PC-3 (cell line): ENCODE results near the gene UBAP1L. TPM values are rescaled to one million over a fixed set of nuclear protein-coding genes. Genes with fewer than 3 reads are reported as not detected.

Source experiments
- ATAC-seq: fragments of 200-7000 bp; cut with Tn5 transposase; 2 replicates; pipeline ENCODE4 v1.9.1; 2020; ENCODE audit warnings: mild to moderate bottlenecking, moderate library complexity
- BruUV-seq: library from RNA; stranded (reverse); fragments of 400-500 nt; replicated peaks from 2 replicates; lab custom pipeline; 2021; lab: Mats Ljungman, UMichigan
- CTCF ChIA-PET: fragments of 300-600 bp; sonication (Branson Sonifier 250); formaldehyde crosslinking; loops from one replicate; lab custom pipeline; 2022; ENCODE audit warnings: antibody characterized with exemption; lab: Charles Lee
- POLR2A ChIA-PET: fragments of 300-600 bp; sonication (Branson Sonifier 250); formaldehyde crosslinking; loops from one replicate; lab custom pipeline; 2022; ENCODE audit warnings: antibody characterized with exemption; ENCODE audit not compliant: unreplicated experiment; lab: Charles Lee
- DNase-seq: peaks from one replicate; pipeline ENCODE4 v3.0.0-alpha.2; 2015
- H2AFZ ChIP-seq: fragments of 300-600 bp; sonication (generic); 2 replicates; pipeline ENCODE4 v1.6.0; 2016; ENCODE audit warnings: antibody characterized with exemption, low read length
- H3F3A ChIP-seq: fragments of 300-600 bp; sonication (generic); one replicate; pipeline ENCODE4 v1.6.0; 2017; ENCODE audit warnings: antibody characterized with exemption, low read length, control low read depth, mild to moderate bottlenecking; ENCODE audit not compliant: unreplicated experiment
- H3K27ac ChIP-seq: fragments of 300-600 bp; sonication (generic); 2 replicates; pipeline ENCODE4 v1.5.1; 2016; ENCODE audit warnings: mild to moderate bottlenecking, low read length
- H3K27me3 ChIP-seq: fragments of 300-600 bp; sonication (generic); 2 replicates; pipeline ENCODE4 v1.6.1; 2016; ENCODE audit warnings: low read length, mixed read lengths
- H3K36me3 ChIP-seq: fragments of 300-600 bp; sonication (generic); 2 replicates; pipeline ENCODE4 v1.6.1; 2016; ENCODE audit warnings: low read depth, mixed run types, low read length, mixed read lengths
- H3K4me1 ChIP-seq: fragments of 300-600 bp; sonication (generic); 2 replicates; pipeline ENCODE4 v1.5.1; 2016; ENCODE audit warnings: low read length; ENCODE audit not compliant: insufficient read depth
- H3K4me2 ChIP-seq: fragments of 300-600 bp; sonication (generic); 2 replicates; pipeline ENCODE4 v1.6.0; 2016; ENCODE audit warnings: low read length
- H3K4me3 ChIP-seq: fragments of 300-600 bp; sonication (generic); 2 replicates; pipeline ENCODE4 v1.5.1; 2016; ENCODE audit warnings: mild to moderate bottlenecking, low read length, mixed read lengths
- H3K79me2 ChIP-seq: fragments of 300-600 bp; sonication (generic); 2 replicates; pipeline ENCODE4 v1.6.1; 2017; ENCODE audit warnings: low read length, mixed read lengths
- H3K9ac ChIP-seq: fragments of 300-600 bp; sonication (generic); 2 replicates; pipeline ENCODE4 v1.6.0; 2016; ENCODE audit warnings: mild to moderate bottlenecking, low read length
- H3K9me2 ChIP-seq: fragments of 300-600 bp; sonication (generic); replicated peaks from 2 replicates; pipeline ENCODE4 v1.6.1; 2016; ENCODE audit warnings: mixed run types, low read length, mixed read lengths
- H3K9me3 ChIP-seq: fragments of 300-600 bp; sonication (generic); 2 replicates; pipeline ENCODE4 v1.6.1; 2016; ENCODE audit warnings: low read length, mixed read lengths
- H4K20me1 ChIP-seq: fragments of 300-600 bp; sonication (generic); 2 replicates; pipeline ENCODE4 v1.6.1; 2016; ENCODE audit warnings: low read length, mixed read lengths
- CTCF ChIP-seq: fragments of 300-600 bp; sonication (generic); conservative IDR thresholded peaks from 2 replicates; pipeline ENCODE4 v1.5.1; 2017; ENCODE audit warnings: antibody characterized with exemption, low read depth, mild to moderate bottlenecking, low read length
- EZH2 ChIP-seq: fragments of 300-600 bp; sonication (generic); IDR thresholded peaks from one replicate; pipeline ENCODE4 v1.6.1; 2017; ENCODE audit warnings: antibody characterized with exemption, mild to moderate bottlenecking, low read length; ENCODE audit not compliant: unreplicated experiment
- EZH2phosphoT487 ChIP-seq: fragments of 300-600 bp; sonication (generic); IDR thresholded peaks from 2 replicates; pipeline ENCODE4 v1.6.1; 2018; ENCODE audit warnings: mild to moderate bottlenecking, antibody characterized with exemption, low read length, borderline replicate concordance
- intact Hi-C: fragments of 100-400 bp; cut with micrococcal nuclease; formaldehyde crosslinking; loops from 2 replicates; pipeline ENCODE4 v1.9.0; 2023
- total RNA-seq: library from RNA; depleted of rRNA; stranded (reverse); fragments of >200 nt; gene quantifications from 2 replicates; pipeline ENCODE4 v1.2.3, GENCODE V29; 2014

The UBAP1L gene
- total RNA-seq, 1 experiment from 2014 or later: 3.4 TPM

- H3K4me1 ChIP-seq: no peaks in the 10 kb centered on the region
- H3K4me3 ChIP-seq: no peak overlapping the region
- H4K20me1 ChIP-seq: no peaks in the 10 kb centered on the region
- intact Hi-C loops: loop anchor here (2.0 kb wide), 1 partner anchor 33 kb away; no protein-coding TSS in a partner anchor
- no peak overlapping the region for H2AFZ ChIP-seq
- no peak for TF ChIP-seq EZH2phosphoT487
- no peak for TF ChIP-seq CTCF
- no peak for TF ChIP-seq EZH2
- H3F3A ChIP-seq: no peaks in the 10 kb centered on the region
- ATAC-seq (no peak), DNase-seq (no peak)
- H3K4me2 ChIP-seq: no peak overlapping the region
- H3K36me3 ChIP-seq: no peaks in the 10 kb centered on the region
- no peaks in the 10 kb centered on the region for H3K79me2 ChIP-seq
- CTCF ChIA-PET: interaction anchor here (0.6 kb wide), 1 partner anchor 76 kb away, joined by 8 read pairs; no protein-coding TSS in a partner anchor
- no peak overlapping the region for H3K27ac ChIP-seq
- no peaks in the 10 kb centered on the region for H3K9me3 ChIP-seq
- H3K27me3 ChIP-seq: no peaks in the 10 kb centered on the region
- BruUV-seq: no TSS peak
- POLR2A ChIA-PET: no interaction called here
- no peak overlapping the region for H3K9ac ChIP-seq
- H3K9me2 ChIP-seq: no peaks in the 10 kb centered on the region
Observed at GRCh38 chr15:65087411-65087810, 27.6 kb downstream of the UBAP1L start.

GRCh38 chr15:65086680-65087111, 28.3 kb downstream of the UBAP1L start:
- Histone ChIP-seq H3K9me2 (no peaks in the 10 kb centered on the region), H3K9ac (no peak overlapping the region), H3K79me2 (no peaks in the 10 kb centered on the region), H3K4me1 (no peaks in the 10 kb centered on the region), H3K36me3 (no peaks in the 10 kb centered on the region), H3K4me3 (no peak overlapping the region), H4K20me1 (no peaks in the 10 kb centered on the region), H3F3A (no peaks in the 10 kb centered on the region), H3K4me2 (no peak overlapping the region), H3K9me3 (no peaks in the 10 kb centered on the region), H3K27me3 (no peaks in the 10 kb centered on the region), H2AFZ (no peak overlapping the region), H3K27ac (no peak overlapping the region)
- no peak for TF ChIP-seq EZH2phosphoT487
- TF ChIP-seq EZH2: no peak
- 0 out of 2 replicates have a peak, but pooled peaks have one; percentile 10 for TF ChIP-seq CTCF
- ATAC-seq (peak; percentile 18; the same call in 1 of the 2 replicates), DNase-seq (no peak)
- POLR2A ChIA-PET: no interaction called here
- intact Hi-C loops: loop anchor here (1.0 to 2.0 kb wide), 2 partner anchors 32 to 53 kb away; no protein-coding TSS in a partner anchor
- CTCF ChIA-PET: no interaction called here
- no TSS peak for BruUV-seq

GRCh38 chr15:65085990-65086679, 28.9 kb downstream of the UBAP1L start:
- no peak overlapping the region for H3K4me3 ChIP-seq
- no peaks in the 10 kb centered on the region for H3K9me2 ChIP-seq
- DNase-seq (peak; percentile 55), ATAC-seq (peak; percentile 80)
- BruUV-seq: no TSS peak
- H3K27me3 ChIP-seq: no peaks in the 10 kb centered on the region
- intact Hi-C loops: loop anchor here (1.0 to 2.0 kb wide), 2 partner anchors 31 to 53 kb away; no protein-coding TSS in a partner anchor
- H3K4me2 ChIP-seq: no peak overlapping the region
- POLR2A ChIA-PET: no interaction called here
- H4K20me1 ChIP-seq: no peaks in the 10 kb centered on the region
- H2AFZ ChIP-seq: no peak overlapping the region
- no peaks in the 10 kb centered on the region for H3K79me2 ChIP-seq
- H3K36me3 ChIP-seq: no peaks in the 10 kb centered on the region
- TF ChIP-seq CTCF (peak; percentile 62), EZH2 (no peak)
- H3K9me3 ChIP-seq: no peaks in the 10 kb centered on the region
- no peaks in the 10 kb centered on the region for H3K4me1 ChIP-seq
- no peaks in the 10 kb centered on the region for H3F3A ChIP-seq
- H3K27ac ChIP-seq: no peak overlapping the region
- CTCF ChIA-PET: no interaction called here
- H3K9ac ChIP-seq: no peak overlapping the region
